Measurements from ENCODE around the gene DICER1. TPM values are rescaled to one million over a fixed set of nuclear protein-coding genes. Genes with fewer than 3 reads are reported as not detected.

Gene DICER1
- total RNA-seq, 1 donor from 2014 or later = 27.6 TPM

GRCh38 chr14:95045836-95046430 is 111.4 kb downstream of the DICER1 start:
- DNase-seq (ENCODE audit: low read depth) (no peak), FAIRE-seq (no peak)
- Histone ChIP-seq H3K4me3 (ENCODE audit: low read depth, low read length) (no peak overlapping the region), H3K36me3 (ENCODE audit: control insufficient read depth, insufficient read depth, low read length) (no peaks in the 10 kb centered on the region), H3K27me3 (ENCODE audit: control insufficient read depth, insufficient read depth, low read length) (no peaks in the 10 kb centered on the region)
- no peak for TF ChIP-seq CTCF (IDR thresholded peaks at IDR 0.05; ENCODE audit: insufficient read depth, low read length, severe bottlenecking)

GRCh38 chr14:95045106-95045701 is 112.1 kb downstream of the DICER1 start:
- no peak for FAIRE-seq
- DNase-seq (ENCODE audit: low read depth) = no peak
- no peaks in the 10 kb centered on the region for H3K36me3 ChIP-seq (ENCODE audit: control insufficient read depth, insufficient read depth, low read length)
- no peak for TF ChIP-seq CTCF (IDR thresholded peaks at IDR 0.05; ENCODE audit: insufficient read depth, low read length, severe bottlenecking)
- no peak overlapping the region for H3K4me3 ChIP-seq (ENCODE audit: low read depth, low read length)
- H3K27me3 ChIP-seq (ENCODE audit: control insufficient read depth, insufficient read depth, low read length) = no peaks in the 10 kb centered on the region

DNA sequence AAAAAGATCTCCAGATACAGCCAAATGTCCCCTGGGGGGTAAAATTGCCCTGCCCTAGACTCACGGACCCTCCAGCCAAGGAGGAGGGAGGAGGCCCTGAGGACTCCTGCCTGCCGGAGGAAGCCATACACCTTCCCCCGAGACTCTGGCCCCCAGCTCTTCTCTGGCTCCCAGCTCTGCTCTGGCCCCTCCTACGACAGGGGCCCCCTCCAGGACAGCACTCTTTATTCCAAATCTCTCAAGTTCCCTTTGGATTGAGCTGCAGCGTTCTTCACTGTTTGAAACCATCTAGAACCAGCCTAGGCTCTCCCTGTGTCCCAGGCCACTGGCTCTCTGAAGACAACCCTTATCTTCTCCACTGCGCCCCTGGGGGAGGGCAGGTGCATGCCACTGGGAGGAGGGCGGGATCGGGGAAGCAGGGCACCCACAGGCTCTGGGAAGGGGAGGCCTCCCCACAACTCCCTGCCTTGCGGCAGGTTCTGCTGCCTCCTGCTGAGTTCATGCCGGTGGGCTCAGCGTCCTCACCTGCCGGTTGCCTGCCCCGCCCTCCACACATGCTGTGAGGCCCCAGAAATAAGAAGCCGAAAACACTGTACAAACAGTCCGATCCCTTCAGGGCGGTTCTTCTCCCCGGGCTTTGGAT is 112.7 kb downstream of the DICER1 start:
- TF ChIP-seq CTCF (IDR thresholded peaks at IDR 0.05; ENCODE audit: insufficient read depth, low read length, severe bottlenecking) = no peak
- DNase-seq (ENCODE audit: low read depth) (no peak), FAIRE-seq (no peak)
- Histone ChIP-seq H3K36me3 (ENCODE audit: control insufficient read depth, insufficient read depth, low read length) (no peaks in the 10 kb centered on the region), H3K4me3 (ENCODE audit: low read depth, low read length) (no peak overlapping the region), H3K27me3 (ENCODE audit: control insufficient read depth, insufficient read depth, low read length) (no peaks in the 10 kb centered on the region)

GRCh38 chr14:95043732-95044462 is 113.4 kb downstream of the DICER1 start:
- no peak for FAIRE-seq
- H3K4me3 ChIP-seq (ENCODE audit: low read depth, low read length) = no peak overlapping the region
- no peaks in the 10 kb centered on the region for H3K27me3 ChIP-seq (ENCODE audit: control insufficient read depth, insufficient read depth, low read length)
- TF ChIP-seq CTCF (IDR thresholded peaks at IDR 0.05; ENCODE audit: insufficient read depth, low read length, severe bottlenecking) = no peak
- no peaks in the 10 kb centered on the region for H3K36me3 ChIP-seq (ENCODE audit: control insufficient read depth, insufficient read depth, low read length)
- no peak for DNase-seq (ENCODE audit: low read depth)

DNA sequence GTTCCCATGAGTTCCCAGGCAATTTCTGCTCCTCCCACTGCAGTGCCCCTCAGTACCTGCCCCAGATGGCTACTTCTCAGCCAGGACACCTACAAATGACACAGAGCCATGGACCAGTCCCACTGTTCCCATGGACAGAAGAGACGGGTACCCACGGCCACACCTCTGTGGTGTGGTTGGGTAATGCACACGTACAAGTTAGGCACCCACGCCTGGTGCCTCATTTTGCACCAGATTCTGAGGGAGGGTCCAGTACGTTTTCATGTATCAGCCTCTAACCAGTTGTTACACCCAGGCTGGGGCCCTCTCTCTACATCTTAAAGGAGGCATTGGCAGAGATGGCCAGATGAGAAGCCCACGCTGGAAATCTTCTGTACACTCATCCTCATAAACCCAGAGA is 114.0 kb downstream of the DICER1 start:
- H3K4me3 ChIP-seq (ENCODE audit: low read depth, low read length) = no peak overlapping the region
- no peak for FAIRE-seq

More for the DNA sequence above, 114.0 kb downstream of the DICER1 start:
- no peaks in the 10 kb centered on the region for H3K36me3 ChIP-seq (ENCODE audit: control insufficient read depth, insufficient read depth, low read length)
- no peak for DNase-seq (ENCODE audit: low read depth)
- TF ChIP-seq CTCF (IDR thresholded peaks at IDR 0.05; ENCODE audit: insufficient read depth, low read length, severe bottlenecking) = no peak
- no peaks in the 10 kb centered on the region for H3K27me3 ChIP-seq (ENCODE audit: control insufficient read depth, insufficient read depth, low read length)
